ENCODE results near the gene OSBP2.
"Not testable (repeated sequence)": the region's sequence is repeated elsewhere in the genome, so short reads cannot be mapped to it uniquely, and the experiment has no call there.

Gene OSBP2

DNA sequence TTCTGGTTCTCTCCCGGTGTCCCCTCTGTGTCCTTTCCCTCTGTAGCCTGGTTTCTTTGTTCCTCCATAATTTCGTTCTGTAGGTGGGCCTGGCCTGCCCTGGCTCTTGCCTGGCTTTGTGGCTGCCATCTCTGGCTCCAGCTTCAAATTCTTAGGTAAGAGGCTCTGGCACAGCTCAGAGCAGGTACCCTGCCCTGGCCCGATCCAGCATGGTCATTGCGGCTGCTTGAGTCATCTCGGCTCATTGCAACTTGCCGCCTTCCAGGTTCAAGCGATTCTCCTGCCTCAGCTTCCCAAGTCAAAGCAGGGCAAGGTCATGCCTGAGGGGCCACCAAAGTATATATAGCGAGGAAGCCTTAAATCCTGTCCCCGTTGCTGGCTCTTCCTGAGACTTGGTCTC lies 76.0 kb downstream of the OSBP2 start:
- Histone ChIP-seq H3K36me3 (replicated peaks) (no peaks in the 10 kb centered on the region), H3K9me3 (no peaks in the 10 kb centered on the region), H3K4me3 (no peak overlapping the region), H3K4me1 (no peaks in the 10 kb centered on the region), H3K27me3 (ENCODE audit: low read depth) (no peaks in the 10 kb centered on the region)
- in situ Hi-C loops (cut with MboI; ENCODE audit: low sequenced_read_pairs), result no loop called here
- DNase-seq (ENCODE audit: low spot score in 2 of 2), result no peak

DNA sequence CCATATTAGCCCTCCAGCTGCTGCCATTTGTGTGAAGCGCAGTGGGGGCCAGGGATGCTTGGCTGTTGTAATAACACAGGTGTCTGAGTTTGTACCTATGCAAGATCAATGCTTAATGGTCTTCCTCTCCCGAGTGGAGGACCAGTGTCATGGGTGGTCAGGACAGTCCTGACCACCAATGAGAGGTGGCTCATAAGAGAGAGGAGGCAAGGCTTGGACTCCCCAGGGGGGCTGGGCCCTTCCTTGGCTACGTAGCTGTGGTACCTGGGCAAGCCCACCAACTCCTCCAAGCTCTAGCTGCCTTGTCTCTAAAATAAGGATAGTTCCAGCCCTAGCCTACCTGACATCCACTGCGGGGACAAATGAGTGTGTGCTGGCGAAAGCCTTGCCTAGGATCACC lies 79.2 kb downstream of the OSBP2 start:
- in situ Hi-C loops (cut with MboI; ENCODE audit: low sequenced_read_pairs), result no loop called here
- no peak for DNase-seq (ENCODE audit: low spot score in 2 of 2)
- H3K4me1 ChIP-seq, result no peaks in the 10 kb centered on the region

DNA sequence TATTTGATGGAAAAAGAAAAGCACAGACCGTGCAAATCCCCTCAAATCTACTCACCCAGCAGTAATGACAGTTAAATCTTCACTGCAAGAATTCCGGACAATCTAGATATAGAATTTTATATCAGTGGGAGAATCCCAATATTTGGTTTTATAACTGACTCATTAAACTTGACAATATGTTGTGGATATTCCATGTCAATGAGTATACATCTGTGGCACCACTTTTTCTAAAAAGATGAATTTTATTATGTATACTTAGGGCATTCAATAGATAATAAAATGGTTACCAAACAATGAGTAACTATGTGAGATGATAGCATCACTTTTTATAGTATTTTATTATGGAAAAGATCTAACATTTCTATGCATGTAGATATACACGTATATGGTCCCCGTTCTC lies 79.9 kb downstream of the OSBP2 start:
- H3K9me3 ChIP-seq, result no peaks in the 10 kb centered on the region
- no peaks in the 10 kb centered on the region for H3K36me3 ChIP-seq (replicated peaks)
- in situ Hi-C loops (cut with MboI; ENCODE audit: low sequenced_read_pairs), result no loop called here
- no peak for DNase-seq (ENCODE audit: low spot score in 2 of 2)
- H3K27me3 ChIP-seq (ENCODE audit: low read depth), result no peaks in the 10 kb centered on the region
- no peaks in the 10 kb centered on the region for H3K4me1 ChIP-seq
- no peak overlapping the region for H3K4me3 ChIP-seq

More for the DNA sequence above, 79.2 kb downstream of the OSBP2 start:
- no peaks in the 10 kb centered on the region for H3K27me3 ChIP-seq (ENCODE audit: low read depth)
- H3K36me3 ChIP-seq (replicated peaks), result no peaks in the 10 kb centered on the region
- no peak overlapping the region for H3K4me3 ChIP-seq
- H3K9me3 ChIP-seq, result no peaks in the 10 kb centered on the region

DNA sequence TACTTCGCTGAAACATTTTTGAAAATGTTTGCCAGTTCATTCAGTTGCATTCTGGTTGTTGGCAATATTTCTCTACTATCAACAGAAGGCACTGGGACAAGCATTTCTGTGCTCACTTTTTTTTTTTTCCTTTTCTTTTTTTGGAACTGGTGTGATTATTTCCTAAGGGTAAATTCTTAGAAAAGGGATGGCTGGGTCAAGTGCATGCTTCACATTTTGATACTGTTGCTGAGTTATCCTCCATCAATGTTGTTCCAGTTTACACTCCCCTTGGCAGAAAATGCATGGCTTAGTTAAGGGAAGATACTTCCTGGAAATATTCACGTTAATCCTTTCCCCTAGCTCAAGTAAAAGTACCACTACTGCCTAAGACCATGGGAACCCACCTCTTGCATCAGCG lies 81.8 kb downstream of the OSBP2 start:
- in situ Hi-C loops (cut with MboI; ENCODE audit: low sequenced_read_pairs), result no loop called here
- no peaks in the 10 kb centered on the region for H3K9me3 ChIP-seq
- no peak overlapping the region for H3K4me3 ChIP-seq
- no peaks in the 10 kb centered on the region for H3K27me3 ChIP-seq (ENCODE audit: low read depth)
- no peak for DNase-seq (ENCODE audit: low spot score in 2 of 2)
- no peaks in the 10 kb centered on the region for H3K36me3 ChIP-seq (replicated peaks)
- no peaks in the 10 kb centered on the region for H3K4me1 ChIP-seq

DNA sequence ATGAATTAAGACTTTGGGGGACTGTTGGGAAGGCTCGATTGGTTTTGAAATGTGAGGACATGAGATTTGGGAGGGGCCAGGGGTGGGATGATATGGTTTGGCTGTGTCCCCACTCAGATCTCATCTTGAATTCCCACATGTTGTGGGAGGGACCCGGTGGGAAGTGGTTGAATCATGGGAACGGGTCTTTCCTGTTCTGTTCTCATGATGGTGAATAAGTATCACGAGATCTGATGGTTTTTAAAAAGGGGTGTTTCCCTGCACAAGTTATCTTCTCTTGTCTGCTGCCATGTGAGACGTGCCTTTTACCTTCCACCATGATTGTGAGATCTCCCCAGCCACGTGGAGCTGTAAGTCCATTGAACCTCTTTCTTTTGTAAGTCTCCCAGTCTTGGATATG lies 82.5 kb downstream of the OSBP2 start:
- H3K4me3 ChIP-seq; in situ Hi-C loops (cut with MboI; ENCODE audit: low sequenced_read_pairs); H3K4me1 ChIP-seq; DNase-seq (ENCODE audit: low spot score in 2 of 2); H3K9me3 ChIP-seq; H3K36me3 ChIP-seq (replicated peaks); H3K27me3 ChIP-seq (ENCODE audit: low read depth): not testable (repeated sequence)

DNA sequence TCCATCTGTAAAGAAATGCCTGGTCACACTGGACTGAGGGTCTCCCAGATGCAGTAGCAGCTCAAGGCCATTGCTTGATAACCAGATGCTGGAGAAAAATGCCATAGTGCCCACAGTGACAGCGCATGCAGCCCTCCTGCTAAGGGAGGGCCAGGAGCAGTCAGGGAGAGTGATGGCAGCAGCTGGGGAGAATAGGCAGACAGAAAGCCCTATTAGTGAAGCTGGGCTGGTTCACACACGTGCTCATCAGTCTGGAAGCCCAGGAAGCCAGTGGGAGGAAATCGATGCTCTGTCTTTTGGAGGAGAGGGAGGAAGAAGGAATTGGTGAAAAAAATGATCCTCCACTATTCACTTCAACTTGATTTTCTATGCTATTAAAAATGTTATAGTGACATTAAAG lies 82.9 kb downstream of the OSBP2 start:
- Histone ChIP-seq H3K36me3 (replicated peaks) (no peaks in the 10 kb centered on the region), H3K27me3 (ENCODE audit: low read depth) (no peaks in the 10 kb centered on the region), H3K9me3 (no peaks in the 10 kb centered on the region), H3K4me3 (no peak overlapping the region), H3K4me1 (no peaks in the 10 kb centered on the region)
- DNase-seq (ENCODE audit: low spot score in 2 of 2), result no peak
- in situ Hi-C loops (cut with MboI; ENCODE audit: low sequenced_read_pairs), result no loop called here

DNA sequence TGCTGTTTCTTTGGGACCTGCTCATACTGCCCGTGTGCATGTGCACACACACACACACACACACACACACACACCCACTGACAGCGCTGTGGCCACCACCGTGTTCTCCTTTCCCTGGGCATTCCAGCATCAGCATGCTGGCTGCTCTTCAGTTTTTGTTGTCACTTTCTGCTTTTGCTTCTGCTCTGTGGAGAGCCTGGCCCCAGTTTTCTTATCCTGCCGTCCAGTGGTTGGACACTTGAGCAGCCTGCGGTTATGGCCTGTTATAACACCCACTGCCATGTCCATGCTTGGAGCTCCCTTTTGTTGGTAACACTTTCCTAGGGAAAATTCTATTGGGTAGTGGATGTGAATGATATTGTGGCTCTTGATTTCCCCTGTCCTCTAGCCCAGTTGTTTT lies 83.6 kb downstream of the OSBP2 start:
- DNase-seq (ENCODE audit: low spot score in 2 of 2), result no peak
- Histone ChIP-seq H3K4me3 (no peak overlapping the region), H3K36me3 (replicated peaks) (no peaks in the 10 kb centered on the region), H3K4me1 (no peaks in the 10 kb centered on the region), H3K9me3 (no peaks in the 10 kb centered on the region), H3K27me3 (ENCODE audit: low read depth) (no peaks in the 10 kb centered on the region)
- in situ Hi-C loops (cut with MboI; ENCODE audit: low sequenced_read_pairs), result no loop called here

DNA sequence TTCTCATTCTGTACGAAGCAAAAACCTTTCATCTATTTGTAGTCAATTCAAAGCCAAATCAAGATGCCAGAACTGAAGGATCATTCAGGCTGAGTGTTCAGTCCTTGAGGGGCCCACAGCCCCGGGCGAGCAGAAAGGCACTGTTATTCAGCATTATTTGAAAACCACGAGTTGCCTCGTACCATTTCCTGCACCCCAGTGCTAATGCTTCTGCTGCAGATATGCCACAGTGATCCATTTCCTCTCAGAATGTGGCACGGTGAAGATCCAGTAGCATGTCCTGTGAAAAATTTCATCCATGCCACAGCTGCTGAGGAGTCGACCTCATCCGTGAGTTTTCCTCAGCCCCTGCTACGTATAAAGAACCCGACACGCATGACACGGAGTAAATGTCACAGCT lies 85.4 kb downstream of the OSBP2 start:
- Histone ChIP-seq H3K9me3 (no peaks in the 10 kb centered on the region), H3K4me3 (no peak overlapping the region), H3K36me3 (replicated peaks) (no peaks in the 10 kb centered on the region), H3K27me3 (ENCODE audit: low read depth) (no peaks in the 10 kb centered on the region), H3K4me1 (no peaks in the 10 kb centered on the region)
- DNase-seq (ENCODE audit: low spot score in 2 of 2), result no peak
- in situ Hi-C loops (cut with MboI; ENCODE audit: low sequenced_read_pairs), result no loop called here

DNA sequence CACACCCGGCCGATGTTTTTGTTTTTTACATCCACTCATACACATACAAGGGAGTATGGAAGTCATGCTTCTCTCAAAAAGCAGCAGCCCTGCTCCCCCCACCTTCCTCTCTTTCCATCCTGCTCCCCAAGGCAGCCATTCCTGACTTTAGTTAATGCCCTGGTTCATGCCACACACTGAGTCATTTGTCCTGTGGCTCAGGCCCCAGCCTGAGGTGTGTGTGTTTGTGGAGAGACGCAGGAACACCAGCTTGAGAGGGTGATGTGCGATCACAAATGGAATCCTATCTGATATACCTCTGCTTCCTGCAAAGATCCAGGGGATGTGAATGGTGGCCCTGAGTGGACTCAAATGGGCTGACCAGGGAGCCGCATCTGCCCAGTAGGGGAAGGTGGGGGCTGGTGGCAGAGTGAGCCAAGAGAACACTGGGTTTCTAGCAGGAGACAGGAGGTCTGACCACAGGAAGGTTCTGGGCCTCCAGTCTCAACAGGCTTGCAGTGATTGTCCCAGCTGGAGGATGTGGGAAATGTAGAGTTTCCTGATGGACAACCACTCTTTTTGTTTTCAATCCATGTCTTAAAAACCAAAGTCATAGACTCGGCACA lies 86.7 kb downstream of the OSBP2 start:
- Histone ChIP-seq H3K4me3 (no peak overlapping the region), H3K4me1 (no peaks in the 10 kb centered on the region), H3K9me3 (no peaks in the 10 kb centered on the region), H3K27me3 (ENCODE audit: low read depth) (no peaks in the 10 kb centered on the region), H3K36me3 (replicated peaks) (no peaks in the 10 kb centered on the region)
- in situ Hi-C loops (cut with MboI; ENCODE audit: low sequenced_read_pairs), result no loop called here
- no peak for DNase-seq (ENCODE audit: low spot score in 2 of 2)

DNA sequence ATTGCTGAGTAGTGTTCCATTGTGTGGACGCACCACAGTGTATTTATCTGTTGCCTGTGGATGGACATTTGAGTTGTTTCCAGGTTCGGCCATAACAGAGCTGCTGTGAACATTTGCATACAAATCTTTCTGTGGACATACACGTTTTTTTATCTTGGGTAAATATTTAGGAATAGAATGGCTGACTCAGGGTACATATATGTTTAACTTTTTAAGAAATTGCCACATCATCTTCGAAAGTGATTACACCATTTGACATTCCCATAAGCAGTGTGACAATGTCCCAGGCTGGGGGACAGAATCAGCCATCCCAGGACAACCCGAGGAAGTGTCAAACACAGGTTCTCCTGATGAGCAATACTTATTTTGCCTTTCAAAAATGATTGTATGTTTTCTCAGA lies 87.9 kb downstream of the OSBP2 start:
- Histone ChIP-seq H3K27me3 (ENCODE audit: low read depth) (no peaks in the 10 kb centered on the region), H3K9me3 (no peaks in the 10 kb centered on the region), H3K4me3 (no peak overlapping the region), H3K36me3 (replicated peaks) (no peaks in the 10 kb centered on the region), H3K4me1 (no peaks in the 10 kb centered on the region)
- in situ Hi-C loops (cut with MboI; ENCODE audit: low sequenced_read_pairs), result no loop called here
- no peak for DNase-seq (ENCODE audit: low spot score in 2 of 2)

DNA sequence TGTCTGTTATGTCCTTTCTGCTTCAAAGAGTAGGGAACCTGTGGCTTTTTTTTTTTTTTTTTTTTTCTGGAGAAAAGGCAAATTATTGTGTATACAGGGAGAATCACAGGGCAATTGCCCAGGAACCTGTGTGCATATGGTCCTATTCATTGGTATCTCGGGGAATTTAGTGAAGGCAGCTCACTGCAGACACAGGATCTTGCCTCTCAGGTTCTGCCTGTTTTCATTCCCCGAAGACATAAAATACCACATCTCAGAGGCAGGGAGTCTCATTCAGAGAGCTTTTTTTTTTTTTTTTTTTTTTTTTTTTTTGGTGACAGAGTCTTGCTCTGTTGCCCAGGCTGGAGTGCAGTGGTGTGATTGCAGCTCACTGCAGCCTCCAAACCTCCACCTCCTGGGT lies 88.3 kb downstream of the OSBP2 start:
- Histone ChIP-seq H3K27me3 (ENCODE audit: low read depth) (no peaks in the 10 kb centered on the region), H3K4me1 (no peaks in the 10 kb centered on the region), H3K4me3 (no peak overlapping the region), H3K36me3 (replicated peaks) (no peaks in the 10 kb centered on the region), H3K9me3 (no peaks in the 10 kb centered on the region)
- DNase-seq (ENCODE audit: low spot score in 2 of 2), result no peak
- in situ Hi-C loops (cut with MboI; ENCODE audit: low sequenced_read_pairs), result no loop called here

DNA sequence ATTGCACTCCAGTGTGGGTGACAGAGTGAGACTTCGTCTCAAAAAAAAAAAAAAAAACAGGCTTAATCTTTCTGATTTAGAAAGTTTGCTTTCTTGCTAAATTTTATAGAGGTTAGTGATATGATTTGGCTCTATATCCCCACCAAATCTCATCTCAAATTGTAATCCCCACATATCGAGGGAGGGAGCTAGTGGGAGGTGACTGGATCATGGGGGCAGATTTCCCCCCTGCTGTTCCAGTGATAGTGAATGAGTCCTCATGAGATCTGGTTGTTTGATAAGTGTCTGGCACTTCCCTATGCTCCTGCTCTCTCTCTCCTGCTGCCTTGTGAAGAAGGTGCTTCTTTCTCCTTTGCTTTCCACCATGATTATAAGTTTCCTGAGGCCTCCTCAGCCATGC lies 90.9 kb downstream of the OSBP2 start:
- DNase-seq (ENCODE audit: low spot score in 2 of 2), result no peak
- no peaks in the 10 kb centered on the region for H3K9me3 ChIP-seq
- H3K4me3 ChIP-seq, result no peak overlapping the region
- no peaks in the 10 kb centered on the region for H3K36me3 ChIP-seq (replicated peaks)
- no peaks in the 10 kb centered on the region for H3K27me3 ChIP-seq (ENCODE audit: low read depth)
- no peaks in the 10 kb centered on the region for H3K4me1 ChIP-seq
- in situ Hi-C loops (cut with MboI; ENCODE audit: low sequenced_read_pairs), result no loop called here

DNA sequence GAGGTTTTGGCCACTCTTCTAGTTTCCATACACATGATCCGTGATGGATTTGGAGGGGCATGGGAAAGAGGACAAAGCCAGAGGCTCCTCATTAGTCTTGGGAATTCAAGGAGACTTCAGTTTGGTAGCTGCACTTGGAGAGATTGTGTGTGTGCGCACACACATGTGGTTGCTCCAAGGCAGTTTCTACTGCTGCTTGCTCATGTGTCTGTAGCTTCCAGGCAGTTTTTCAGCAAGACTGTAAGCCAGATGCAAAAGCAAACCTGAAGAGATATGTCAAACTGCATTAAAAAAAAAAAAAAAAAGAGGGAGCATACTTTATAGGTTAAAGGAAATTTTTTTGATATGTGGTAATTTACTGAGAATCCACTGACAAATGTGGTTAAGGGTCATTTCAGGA lies 95.7 kb downstream of the OSBP2 start:
- Histone ChIP-seq H3K9me3 (no peaks in the 10 kb centered on the region), H3K4me1 (no peaks in the 10 kb centered on the region), H3K36me3 (replicated peaks) (no peaks in the 10 kb centered on the region), H3K4me3 (no peak overlapping the region), H3K27me3 (ENCODE audit: low read depth) (no peaks in the 10 kb centered on the region)
- no peak for DNase-seq (ENCODE audit: low spot score in 2 of 2)
- in situ Hi-C loops (cut with MboI; ENCODE audit: low sequenced_read_pairs), result no loop called here

DNA sequence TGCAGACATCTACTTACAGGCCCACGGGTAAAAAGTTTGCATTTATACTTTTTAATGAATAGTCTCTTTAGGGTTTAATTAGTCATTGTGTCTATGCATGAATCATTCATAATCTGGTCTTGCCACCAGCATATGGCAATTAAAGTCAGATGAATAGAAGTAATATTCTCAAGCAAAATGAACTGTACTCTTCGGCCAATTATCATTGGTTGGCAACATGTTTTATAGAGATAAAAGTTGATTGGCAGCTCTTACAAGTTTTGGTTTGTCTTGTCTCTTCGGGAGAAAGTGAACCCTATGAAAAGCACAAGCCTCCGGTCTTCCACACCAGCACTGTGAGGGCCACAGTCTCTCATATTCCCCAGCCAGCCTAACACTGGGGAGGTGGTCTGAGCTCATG lies 97.8 kb downstream of the OSBP2 start:
- H3K9me3 ChIP-seq, result no peaks in the 10 kb centered on the region
- H3K4me3 ChIP-seq, result no peak overlapping the region
- in situ Hi-C loops (cut with MboI; ENCODE audit: low sequenced_read_pairs), result no loop called here
- no peaks in the 10 kb centered on the region for H3K36me3 ChIP-seq (replicated peaks)
- no peaks in the 10 kb centered on the region for H3K27me3 ChIP-seq (ENCODE audit: low read depth)
- no peaks in the 10 kb centered on the region for H3K4me1 ChIP-seq
- DNase-seq (ENCODE audit: low spot score in 2 of 2), result no peak

DNA sequence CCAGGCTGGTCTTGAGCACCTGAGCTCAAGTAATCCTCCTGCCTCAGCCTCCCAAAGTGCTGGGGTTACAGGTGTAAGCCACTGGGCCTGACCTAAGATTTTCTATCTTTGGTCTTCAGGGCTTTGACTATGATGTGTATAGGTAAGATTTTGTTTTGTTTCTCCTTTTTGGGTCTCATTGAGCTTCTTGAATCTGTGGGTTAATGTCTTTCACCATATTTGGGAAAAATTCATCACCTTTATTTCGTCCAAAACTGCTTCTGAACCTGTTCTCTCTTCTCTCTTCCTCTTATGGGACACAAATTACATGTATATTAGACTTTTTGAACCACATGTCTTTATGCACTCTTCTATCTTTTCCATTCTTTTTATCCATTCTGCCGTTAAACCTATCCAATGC lies 100.4 kb downstream of the OSBP2 start:
- H3K9me3 ChIP-seq, result no peaks in the 10 kb centered on the region
- in situ Hi-C loops (cut with MboI; ENCODE audit: low sequenced_read_pairs), result no loop called here
- no peak overlapping the region for H3K4me3 ChIP-seq
- H3K4me1 ChIP-seq, result no peaks in the 10 kb centered on the region
- no peaks in the 10 kb centered on the region for H3K27me3 ChIP-seq (ENCODE audit: low read depth)
- DNase-seq (ENCODE audit: low spot score in 2 of 2), result no peak
- H3K36me3 ChIP-seq (replicated peaks), result no peaks in the 10 kb centered on the region
